Duodenal mucosa (tissue), 2 donors: Measurements from ENCODE around the gene SHISA3.

Experiments used
- H3K27ac ChIP-seq: one replicate; pipeline ENCODE4 v1.7.0; 2013; ENCODE audit warnings: low read depth, low read length
- H3K27me3 ChIP-seq, 2 donors: one replicate each; pipeline ENCODE4 v1.7.0; 2013; ENCODE audit warnings: low read length in 2 of 2, control low read depth in 1 of 2; ENCODE audit not compliant: insufficient read depth in 2 of 2, control insufficient read depth in 1 of 2
- H3K36me3 ChIP-seq, 2 donors: one replicate each; pipeline ENCODE4 v1.7.0; 2013; ENCODE audit warnings: low read length in 2 of 2, control low read depth in 1 of 2; ENCODE audit not compliant: insufficient read depth in 2 of 2, control insufficient read depth in 1 of 2
- H3K4me1 ChIP-seq, 2 donors: one replicate each; pipeline ENCODE4 v1.7.0; 2013; ENCODE audit warnings: low read length in 2 of 2, control low read depth in 1 of 2; ENCODE audit not compliant: insufficient read depth in 2 of 2, control insufficient read depth in 1 of 2
- H3K4me3 ChIP-seq, 2 donors: one replicate each; pipeline ENCODE4 v1.7.0; 2013; ENCODE audit warnings: low read length in 2 of 2, low read depth in 1 of 2
- H3K9ac ChIP-seq, 2 donors: one replicate each; pipeline ENCODE4 v1.7.0; 2013; ENCODE audit warnings: low read length in 2 of 2, low read depth in 1 of 2
- H3K9me3 ChIP-seq, 2 donors: one replicate each; pipeline ENCODE4 v1.7.0; 2013; ENCODE audit warnings: low read length in 2 of 2, control low read depth in 1 of 2; ENCODE audit not compliant: control insufficient read depth in 1 of 2

The SHISA3 gene

GRCh38 chr4:42396752-42397634, at the start of gene SHISA3:
Gene SHISA3 (plus strand): TSS chr4:42397488. CDS start chr4:42398057, 569 bp downstream.
- peaks cover 43 to 63% of the 10 kb centered on the region in 2 donors for H3K27me3 ChIP-seq
- H3K4me3 ChIP-seq = peak within 1 kb of the TSS; percentile 63 to 69
- H3K4me1 ChIP-seq = peaks cover 13 to 25% of the 10 kb centered on the region in 2 donors
- no peaks in the 10 kb centered on the region for H3K9me3 ChIP-seq
- no peaks in the 10 kb centered on the region for H3K36me3 ChIP-seq
- no peak within 1 kb of the TSS for H3K27ac ChIP-seq
- no peak within 1 kb of the TSS for H3K9ac ChIP-seq

GRCh38 chr4:42348247-42348646, 49.0 kb upstream of the SHISA3 start:
- H3K36me3 ChIP-seq = no peaks in the 10 kb centered on the region
- no peaks in the 10 kb centered on the region for H3K9me3 ChIP-seq
- no peak overlapping the region for H3K4me3 ChIP-seq
- no peak overlapping the region for H3K27ac ChIP-seq
- H3K27me3 ChIP-seq = no peaks in the 10 kb centered on the region
- peaks cover 0 to 5% of the 10 kb centered on the region in 2 donors for H3K4me1 ChIP-seq
- no peak overlapping the region for H3K9ac ChIP-seq

GRCh38 chr4:42348692-42349091, 48.6 kb upstream of the SHISA3 start:
- H3K27ac ChIP-seq = no peak overlapping the region
- H3K27me3 ChIP-seq = no peaks in the 10 kb centered on the region
- no peaks in the 10 kb centered on the region for H3K36me3 ChIP-seq
- peaks cover 0 to 5% of the 10 kb centered on the region in 2 donors for H3K4me1 ChIP-seq
- no peak overlapping the region for H3K4me3 ChIP-seq
- no peak overlapping the region for H3K9ac ChIP-seq
- H3K9me3 ChIP-seq = no peaks in the 10 kb centered on the region

GRCh38 chr4:42350611-42351182, 46.6 kb upstream of the SHISA3 start:
- Histone ChIP-seq H3K27ac (no peak overlapping the region), H3K9me3 (no peaks in the 10 kb centered on the region), H3K4me3 (no peak overlapping the region), H3K4me1 (peaks cover 0 to 5% of the 10 kb centered on the region in 2 donors), H3K27me3 (no peaks in the 10 kb centered on the region), H3K36me3 (no peaks in the 10 kb centered on the region), H3K9ac (no peak overlapping the region)

GRCh38 chr4:42352049-42352448, 45.2 kb upstream of the SHISA3 start:
- no peak overlapping the region for H3K27ac ChIP-seq
- H3K9ac ChIP-seq = no peak overlapping the region
- H3K27me3 ChIP-seq = no peaks in the 10 kb centered on the region
- H3K4me3 ChIP-seq = no peak overlapping the region
- H3K36me3 ChIP-seq = no peaks in the 10 kb centered on the region
- H3K4me1 ChIP-seq = peaks cover 0 to 5% of the 10 kb centered on the region in 2 donors
- no peaks in the 10 kb centered on the region for H3K9me3 ChIP-seq

GRCh38 chr4:42357325-42357724, 40.0 kb upstream of the SHISA3 start:
- no peak overlapping the region for H3K9ac ChIP-seq
- H3K9me3 ChIP-seq = no peaks in the 10 kb centered on the region

GRCh38 chr4:42359711-42360110, 37.6 kb upstream of the SHISA3 start:
- Histone ChIP-seq H3K27me3 (no peaks in the 10 kb centered on the region), H3K9ac (no peak overlapping the region), H3K36me3 (no peaks in the 10 kb centered on the region), H3K27ac (no peak overlapping the region), H3K4me1 (peaks cover 0 to 7% of the 10 kb centered on the region in 2 donors), H3K4me3 (peak overlapping the region in 1 of 2 donors; percentile 23), H3K9me3 (no peaks in the 10 kb centered on the region)

More at GRCh38 chr4:42357325-42357724, 40.0 kb upstream of the SHISA3 start:
- peaks cover 0 to 7% of the 10 kb centered on the region in 2 donors for H3K4me1 ChIP-seq
- H3K4me3 ChIP-seq = no peak overlapping the region
- no peaks in the 10 kb centered on the region for H3K36me3 ChIP-seq
- H3K27me3 ChIP-seq = no peaks in the 10 kb centered on the region
- H3K27ac ChIP-seq = no peak overlapping the region

- H3K4me1 ChIP-seq = peaks cover 0 to 7% of the 10 kb centered on the region in 2 donors
- H3K4me3 ChIP-seq = no peak overlapping the region
- H3K9me3 ChIP-seq = no peaks in the 10 kb centered on the region
- H3K27me3 ChIP-seq = no peaks in the 10 kb centered on the region
- no peak overlapping the region for H3K9ac ChIP-seq
- no peaks in the 10 kb centered on the region for H3K36me3 ChIP-seq
- H3K27ac ChIP-seq = no peak overlapping the region
These were observed 37.0 kb upstream of the SHISA3 start for GRCh38 chr4:42360256-42360669.

- no peaks in the 10 kb centered on the region for H3K36me3 ChIP-seq
- no peaks in the 10 kb centered on the region for H3K27me3 ChIP-seq
- H3K9ac ChIP-seq = no peak overlapping the region
- no peak overlapping the region for H3K27ac ChIP-seq
- H3K4me1 ChIP-seq = peaks cover 0 to 7% of the 10 kb centered on the region in 2 donors
- no peak overlapping the region for H3K4me3 ChIP-seq
- H3K9me3 ChIP-seq = no peaks in the 10 kb centered on the region
These were observed 35.8 kb upstream of the SHISA3 start for GRCh38 chr4:42361456-42361855.

- Histone ChIP-seq H3K9me3 (no peaks in the 10 kb centered on the region), H3K27me3 (no peaks in the 10 kb centered on the region), H3K4me3 (no peak overlapping the region), H3K27ac (no peak overlapping the region), H3K36me3 (no peaks in the 10 kb centered on the region), H3K4me1 (peaks cover 0 to 7% of the 10 kb centered on the region in 2 donors), H3K9ac (no peak overlapping the region)
These were observed 34.7 kb upstream of the SHISA3 start for GRCh38 chr4:42362591-42362990.
